RWPE1 (cell line): ENCODE data around the gene METTL22.

Experiments used
- CTCF ChIA-PET: fragments of 350-600 bp; sonication (Branson Sonifier 250); formaldehyde crosslinking; extraction: SDS; loops from one replicate; lab custom pipeline; 2021; lab: Yijun Ruan, JAX
- POLR2A ChIA-PET: fragments of 400-600 bp; formaldehyde crosslinking; extraction: SDS; loops from one replicate; lab custom pipeline; 2020; ENCODE audit warnings: antibody characterized with exemption; ENCODE audit not compliant: low non-redundant PET; lab: Yijun Ruan, JAX
- DNase-seq: peaks from one replicate; pipeline ENCODE4 v3.0.0; 2012; ENCODE audit warnings: low spot score
- H3K27ac ChIP-seq: fragments of 450-650 bp; 2 replicates; pipeline ENCODE4 v1.5.1; 2017
- TF ChIP-seq, protein P1 (sequence below): fragments of 450-650 bp; conservative IDR thresholded peaks from 2 replicates; pipeline ENCODE4 v1.5.1; 2017; ENCODE audit warnings: low read depth, mild to moderate bottlenecking

Gene METTL22

DNA sequence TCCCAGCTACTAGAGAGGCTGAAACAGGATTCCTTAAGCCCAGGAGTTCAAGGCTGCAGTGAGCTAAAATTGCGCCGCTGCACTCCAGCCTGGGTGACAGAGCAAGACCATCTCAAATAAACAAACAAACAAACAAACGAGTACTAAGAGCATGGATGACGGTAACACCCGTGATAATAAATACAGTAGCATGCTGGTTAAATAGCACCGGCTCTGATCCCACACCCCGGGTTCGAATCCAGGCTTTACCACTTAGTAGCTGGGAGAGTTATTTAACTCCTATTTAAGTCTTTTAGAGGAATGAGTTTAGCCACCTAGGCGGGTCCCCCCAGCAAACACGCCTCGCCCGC lies 301 bp upstream of the METTL22 start:
- ChIA-PET CTCF (interaction anchor here (0.6 kb wide), 2 partner anchors 594 to 1956 kb away, joined by 3 to 6 read pairs; no protein-coding TSS in a partner anchor), POLR2A (interaction anchor here (0.6 kb wide), 1 partner anchor 51 kb away, joined by 3 read pairs; no protein-coding TSS in a partner anchor)
- H3K27ac ChIP-seq = peak overlapping the region; percentile 74; the same call in 1 of the 2 replicates
- TF ChIP-seq, protein P1, sequence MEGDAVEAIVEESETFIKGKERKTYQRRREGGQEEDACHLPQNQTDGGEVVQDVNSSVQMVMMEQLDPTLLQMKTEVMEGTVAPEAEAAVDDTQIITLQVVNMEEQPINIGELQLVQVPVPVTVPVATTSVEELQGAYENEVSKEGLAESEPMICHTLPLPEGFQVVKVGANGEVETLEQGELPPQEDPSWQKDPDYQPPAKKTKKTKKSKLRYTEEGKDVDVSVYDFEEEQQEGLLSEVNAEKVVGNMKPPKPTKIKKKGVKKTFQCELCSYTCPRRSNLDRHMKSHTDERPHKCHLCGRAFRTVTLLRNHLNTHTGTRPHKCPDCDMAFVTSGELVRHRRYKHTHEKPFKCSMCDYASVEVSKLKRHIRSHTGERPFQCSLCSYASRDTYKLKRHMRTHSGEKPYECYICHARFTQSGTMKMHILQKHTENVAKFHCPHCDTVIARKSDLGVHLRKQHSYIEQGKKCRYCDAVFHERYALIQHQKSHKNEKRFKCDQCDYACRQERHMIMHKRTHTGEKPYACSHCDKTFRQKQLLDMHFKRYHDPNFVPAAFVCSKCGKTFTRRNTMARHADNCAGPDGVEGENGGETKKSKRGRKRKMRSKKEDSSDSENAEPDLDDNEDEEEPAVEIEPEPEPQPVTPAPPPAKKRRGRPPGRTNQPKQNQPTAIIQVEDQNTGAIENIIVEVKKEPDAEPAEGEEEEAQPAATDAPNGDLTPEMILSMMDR = no peak
- DNase-seq = no peak

DNA sequence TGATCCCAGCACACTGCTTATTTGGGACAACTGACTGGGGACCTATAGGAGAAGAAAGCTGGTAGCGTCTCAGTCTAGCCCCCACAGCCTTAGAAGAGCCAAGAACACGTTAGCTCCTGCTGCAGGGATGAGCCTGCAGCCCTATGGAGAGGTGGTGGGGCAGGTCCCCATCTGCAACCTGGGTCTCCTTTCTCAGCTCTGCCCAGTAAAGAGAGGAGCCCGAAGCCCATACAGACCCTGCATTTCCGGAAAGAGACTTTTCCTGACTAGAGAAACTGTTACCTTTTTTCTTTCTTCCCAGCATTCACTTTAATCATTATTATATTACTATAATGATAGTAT lies 788 bp downstream of the METTL22 start:
- DNase-seq = no peak
- TF ChIP-seq, protein P1 = no peak
- CTCF ChIA-PET = no interaction called here
- POLR2A ChIA-PET = no interaction called here
- H3K27ac ChIP-seq = peak overlapping the region; percentile 74

DNA sequence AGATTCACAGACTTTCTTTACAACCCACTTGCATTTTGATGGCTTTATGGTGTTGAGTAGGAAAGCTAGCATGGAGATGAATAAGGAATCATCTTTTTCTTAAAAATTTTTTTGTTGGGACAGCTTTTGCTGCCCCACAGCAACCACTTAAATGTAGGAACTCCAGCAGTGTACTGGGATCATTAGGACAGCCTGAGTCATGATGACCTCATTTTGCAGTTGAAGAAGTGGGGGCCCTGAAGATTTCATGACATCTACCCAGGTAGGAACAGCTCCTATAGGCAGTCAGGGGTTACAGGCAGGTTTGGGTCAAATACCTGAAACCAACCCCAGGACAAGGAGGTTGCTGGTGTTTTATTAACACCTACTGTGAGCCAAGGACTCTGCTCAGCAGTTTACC lies 2.1 kb downstream of the METTL22 start:
- CTCF ChIA-PET = interaction anchor here (1.3 kb wide), 1 partner anchor 13 kb away, joined by 4 read pairs; no protein-coding TSS in a partner anchor
- TF ChIP-seq, protein P1 = no peak
- POLR2A ChIA-PET = no interaction called here
- H3K27ac ChIP-seq = no peak overlapping the region
- peak; percentile 46 for DNase-seq

DNA sequence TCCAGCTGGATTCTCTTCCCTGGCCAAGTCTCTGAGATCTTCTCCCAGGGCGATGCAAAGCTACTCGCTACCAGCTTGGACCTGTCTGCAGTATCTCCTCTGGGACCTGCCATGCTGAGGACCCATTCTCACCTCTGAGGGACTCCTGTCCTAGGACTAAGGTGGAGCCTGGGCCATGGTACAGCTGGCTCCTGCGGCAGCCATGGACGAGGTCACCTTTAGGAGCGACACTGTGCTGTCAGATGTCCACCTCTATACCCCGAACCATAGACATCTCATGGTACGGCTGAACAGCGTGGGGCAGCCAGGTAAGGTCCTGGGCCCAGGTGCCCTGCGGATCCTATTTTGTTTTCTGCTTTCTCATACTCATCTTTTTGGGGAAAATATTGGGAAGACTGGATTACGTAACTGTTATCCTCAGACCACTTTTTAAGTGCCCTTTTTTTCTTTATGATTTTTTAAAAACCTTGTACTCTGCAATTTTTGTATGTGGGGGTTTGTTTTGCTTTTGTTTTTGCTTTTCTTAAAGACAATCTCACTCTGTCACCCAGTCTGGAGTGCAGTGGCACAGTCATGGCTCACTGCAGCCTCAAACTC lies 4.1 kb downstream of the METTL22 start:
- DNase-seq = no peak
- POLR2A ChIA-PET = no interaction called here

DNA sequence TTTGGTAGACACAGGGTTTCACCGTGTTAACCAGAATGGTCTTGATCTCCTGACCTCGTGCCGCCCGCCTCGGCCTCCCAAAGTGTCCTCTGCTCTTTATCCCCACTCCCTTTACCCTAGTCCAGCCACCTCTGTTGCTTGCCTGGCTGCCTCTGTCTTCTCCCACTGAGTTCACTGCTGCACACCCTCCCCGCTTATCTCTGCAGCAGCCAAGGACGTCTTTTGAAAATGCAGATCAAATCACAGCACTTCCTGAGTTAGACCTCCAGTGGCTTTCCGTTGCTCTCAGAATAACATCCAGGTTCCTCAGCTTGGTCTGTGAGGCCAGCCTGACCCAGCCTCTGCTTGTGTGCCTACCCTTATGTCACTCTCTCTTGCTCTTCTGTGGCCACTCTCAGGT lies 5.4 kb downstream of the METTL22 start:
- no peak overlapping the region for H3K27ac ChIP-seq
- TF ChIP-seq, protein P1 = no peak
- DNase-seq = no peak
- ChIA-PET POLR2A (no interaction called here), CTCF (no interaction called here)

More for the DNA sequence above, 4.1 kb downstream of the METTL22 start:
- TF ChIP-seq, protein P1 = no peak
- CTCF ChIA-PET = no interaction called here
- no peak overlapping the region for H3K27ac ChIP-seq

DNA sequence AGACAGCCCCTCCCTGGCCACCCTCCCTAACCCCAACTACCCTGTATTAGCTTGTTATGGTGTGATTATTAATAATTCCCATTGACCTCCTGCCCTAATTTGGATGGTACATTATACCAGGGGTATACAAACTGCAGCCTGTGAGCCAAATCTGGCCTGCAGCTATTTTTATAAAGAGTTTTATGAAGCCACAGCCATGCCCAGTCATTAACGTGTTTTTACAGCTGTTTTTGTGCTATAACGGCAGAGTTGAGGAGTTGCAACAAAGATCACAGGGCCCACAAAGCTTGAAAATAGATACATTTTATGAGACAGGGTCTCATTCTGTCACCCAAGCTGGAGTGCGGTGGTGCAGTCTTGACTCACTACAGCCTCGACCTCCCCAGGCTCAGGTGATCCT lies 6.0 kb downstream of the METTL22 start:
- H3K27ac ChIP-seq = no peak overlapping the region
- TF ChIP-seq, protein P1 = no peak
- ChIA-PET CTCF (interaction anchor here (1.0 kb wide), 1 partner anchor 55 kb away, joined by 4 read pairs; no protein-coding TSS in a partner anchor), POLR2A (no interaction called here)
- no peak for DNase-seq
